GM23338 (cell line): ENCODE data around the gene RAB7B. TPM values are rescaled to one million over a fixed set of nuclear protein-coding genes. Genes with fewer than 3 reads are reported as not detected.
A peak's percentile ranks its signal among the peaks of the same experiment; 100 is the strongest.

Source experiments
- ATAC-seq: fragments of 200-7000 bp; cut with Tn5 transposase; 3 replicates; pipeline ENCODE4 v1.9.1; 2020
- DNase-seq: peaks from one replicate; pipeline ENCODE4 v3.0.0-alpha.2; 2015; ENCODE audit warnings: low spot score
- H2AFZ ChIP-seq: fragments of 200-600 bp; sonication (generic); 2 replicates; pipeline ENCODE4 v1.8.0; 2016; ENCODE audit warnings: antibody characterized with exemption, mild to moderate bottlenecking, moderate library complexity
- H3F3A ChIP-seq: fragments of 200-600 bp; sonication (generic); replicated peaks from 2 replicates; pipeline ENCODE4 v1.8.0; 2017; ENCODE audit warnings: antibody characterized with exemption, mixed run types, low read depth
- H3K27ac ChIP-seq: fragments of 200-600 bp; sonication (generic); 2 replicates; pipeline ENCODE4 v1.6.1; 2016; ENCODE audit warnings: low read depth
- H3K27me3 ChIP-seq: fragments of 200-600 bp; sonication (generic); 2 replicates; pipeline ENCODE4 v1.8.0; 2016; ENCODE audit warnings: mild to moderate bottlenecking, mixed run types, moderate library complexity; ENCODE audit not compliant: insufficient read depth
- H3K36me3 ChIP-seq: fragments of 200-600 bp; sonication (generic); 2 replicates; pipeline ENCODE4 v1.8.0; 2016; ENCODE audit warnings: mild to moderate bottlenecking; ENCODE audit not compliant: insufficient read depth
- H3K4me1 ChIP-seq: fragments of 200-600 bp; sonication (generic); 2 replicates; pipeline ENCODE4 v1.8.0; 2016; ENCODE audit warnings: mild to moderate bottlenecking, moderate library complexity; ENCODE audit not compliant: insufficient read depth
- H3K4me2 ChIP-seq: fragments of 200-600 bp; sonication (generic); 2 replicates; pipeline ENCODE4 v1.7.1; 2017; ENCODE audit warnings: mixed run types
- H3K4me3 ChIP-seq: fragments of 200-600 bp; sonication (generic); 2 replicates; pipeline ENCODE4 v1.6.1; 2016; ENCODE audit warnings: mixed run types
- H3K79me2 ChIP-seq: fragments of 200-600 bp; sonication (generic); replicated peaks from 2 replicates; pipeline ENCODE4 v1.8.0; 2017; ENCODE audit warnings: mild to moderate bottlenecking; ENCODE audit not compliant: insufficient read depth
- H3K9me2 ChIP-seq: fragments of 200-600 bp; sonication (generic); 2 replicates; pipeline ENCODE4 v1.8.0; 2017; ENCODE audit not compliant: insufficient read depth
- H4K20me1 ChIP-seq: fragments of 200-600 bp; sonication (generic); replicated peaks from 2 replicates; pipeline ENCODE4 v1.8.0; 2017; ENCODE audit warnings: mild to moderate bottlenecking; ENCODE audit not compliant: insufficient read depth
- H3K27ac Mint-ChIP-seq: 2 replicates; pipeline ENCODE4 v1.8.0; 2020; ENCODE audit warnings: inconsistent platforms, mild to moderate bottlenecking, moderate library complexity, mixed read lengths
- H3K27me3 Mint-ChIP-seq: 3 replicates; pipeline ENCODE4 v1.8.0; 2022; ENCODE audit warnings: low read depth, mild to moderate bottlenecking, moderate library complexity, mixed read lengths, inconsistent platforms; ENCODE audit not compliant: insufficient read depth, poor library complexity
- H3K36me3 Mint-ChIP-seq: 3 replicates; pipeline ENCODE4 v1.8.0; 2021; ENCODE audit warnings: low read depth, mild to moderate bottlenecking, inconsistent platforms, moderate library complexity, mixed read lengths
- H3K4me1 Mint-ChIP-seq: 3 replicates; pipeline ENCODE4 v1.8.0; 2020; ENCODE audit warnings: mild to moderate bottlenecking, inconsistent platforms, mixed read lengths
- H3K4me3 Mint-ChIP-seq: 3 replicates; pipeline ENCODE4 v1.8.0; 2021; ENCODE audit warnings: moderate library complexity, mild to moderate bottlenecking, inconsistent platforms, mixed read lengths
- H3K9me3 Mint-ChIP-seq: 3 replicates; pipeline ENCODE4 v1.8.0; 2020; ENCODE audit warnings: moderate library complexity, mild to moderate bottlenecking, inconsistent platforms, mixed read lengths
- CREB1 ChIP-seq: fragments of 250-450 bp; sonication (Bioruptor Pico); IDR thresholded peaks from 2 replicates; pipeline ENCODE4 v1.5.0; 2020; ENCODE audit warnings: low read depth, mild to moderate bottlenecking, moderate library complexity
- CTCF ChIP-seq, 2 experiments: fragments of 200-600 bp in 1 of 2; sonication (generic) in 1 of 2; conservative IDR thresholded peaks; 2 replicates each; pipeline versions ENCODE4 v1.5.1 to v1.6.1; 2016 to 2017; ENCODE audit warnings: antibody characterized with exemption in 2 of 2, low read depth in 2 of 2, mild to moderate bottlenecking in 2 of 2, moderate library complexity in 1 of 2
- EZH2 ChIP-seq: fragments of 200-600 bp; sonication (generic); IDR thresholded peaks from one replicate; pipeline ENCODE4 v1.8.0; 2017; ENCODE audit warnings: antibody characterized with exemption, mild to moderate bottlenecking, low read depth; ENCODE audit not compliant: unreplicated experiment
- EZH2phosphoT487 ChIP-seq: fragments of 200-600 bp; sonication (generic); IDR thresholded peaks from one replicate; pipeline ENCODE4 v1.8.1; 2018; ENCODE audit warnings: antibody characterized with exemption; ENCODE audit not compliant: unreplicated experiment
- JUNB ChIP-seq: IDR thresholded peaks from one replicate; pipeline ENCODE4 v1.6.1; 2016; ENCODE audit warnings: antibody characterized with exemption; ENCODE audit not compliant: unreplicated experiment
- NANOG ChIP-seq: IDR thresholded peaks from 2 replicates; pipeline ENCODE4 v1.6.1; 2016; ENCODE audit warnings: antibody characterized with exemption, borderline replicate concordance
- POLR2AphosphoS5 ChIP-seq: IDR thresholded peaks from 2 replicates; pipeline ENCODE4 v1.6.1; 2016; ENCODE audit warnings: antibody characterized with exemption, low read depth
- ZNF114 ChIP-seq: fragments of 250-450 bp; sonication (Bioruptor Pico); IDR thresholded peaks from 2 replicates; pipeline ENCODE4 v1.5.0; 2020; ENCODE audit warnings: mild to moderate bottlenecking, moderate library complexity
- ZNF462 ChIP-seq: fragments of 250-450 bp; sonication (Bioruptor Pico); IDR thresholded peaks from 2 replicates; pipeline ENCODE4 v1.5.0; 2020; ENCODE audit warnings: mild to moderate bottlenecking, moderate library complexity
- polyA plus RNA-seq: library from polyadenylated mRNA; unstranded; fragments of >200 nt; fragmentation: Nextera tagmentation; extraction: Ambion mirVana; gene quantifications from 2 replicates; pipeline ENCODE4 v1.2.1, GENCODE V29; 2016
- total RNA-seq: library from RNA; depleted of rRNA; stranded (reverse); fragments of >200 nt; shearing (Covaris generic); gene quantifications from 2 replicates; pipeline ENCODE4 v1.2.3, GENCODE V29; 2014

RAB7B gene
- total and polyA plus RNA-seq, 2 experiments from 2014 or later: not detected

- ATAC-seq (no peak), DNase-seq (no peak)
- Histone ChIP-seq H3K79me2 (no peaks in the 10 kb centered on the region), H3K27me3 (no peaks in the 10 kb centered on the region), H3K4me3 (no peak overlapping the region), H3K27ac (no peak overlapping the region), H3K9me2 (peaks cover 4% of the 10 kb centered on the region), H3K4me2 (no peak overlapping the region), H3K36me3 (no peaks in the 10 kb centered on the region), H4K20me1 (no peaks in the 10 kb centered on the region), H3F3A (no peaks in the 10 kb centered on the region), H2AFZ (no peak overlapping the region), H3K4me1 (0 out of 2 replicates have a peak, but pooled peaks cover 4% of the 10 kb centered on the region)
- no peaks in the 10 kb centered on the region; the same call in 2 of the 3 replicates for H3K9me3 Mint-ChIP-seq
- no peak overlapping the region for H3K4me3 Mint-ChIP-seq
- TF ChIP-seq JUNB (no peak), NANOG (no peak), ZNF462 (CRISPR knock-in tag) (no peak), POLR2AphosphoS5 (no peak)
- peaks cover 2% of the 10 kb centered on the region for H3K27me3 Mint-ChIP-seq
- H3K27ac Mint-ChIP-seq: 0 out of 2 replicates have a peak overlapping the region, but pooled peaks have one; percentile 38
- H3K36me3 Mint-ChIP-seq: no peaks in the 10 kb centered on the region
- H3K4me1 Mint-ChIP-seq: peaks cover 15% of the 10 kb centered on the region
Measured at GRCh38 chr1:205932776-205933175, 70.4 kb downstream of the RAB7B start.

- no peak overlapping the region for H3K4me3 ChIP-seq
- Mint-ChIP-seq H3K27ac (no peak overlapping the region), H3K36me3 (no peaks in the 10 kb centered on the region), H3K9me3 (no peaks in the 10 kb centered on the region; the same call in 2 of the 3 replicates), H3K4me1 (peaks cover 15% of the 10 kb centered on the region), H3K27me3 (peaks cover 2% of the 10 kb centered on the region), H3K4me3 (no peak overlapping the region)
- no peaks in the 10 kb centered on the region for H3F3A ChIP-seq
- H3K79me2 ChIP-seq: no peaks in the 10 kb centered on the region
- no peaks in the 10 kb centered on the region for H4K20me1 ChIP-seq
- DNase-seq (no peak), ATAC-seq (no peak)
- no peaks in the 10 kb centered on the region for H3K36me3 ChIP-seq
- peaks cover 4% of the 10 kb centered on the region for H3K9me2 ChIP-seq
- no peaks in the 10 kb centered on the region for H3K27me3 ChIP-seq
- no peak overlapping the region for H2AFZ ChIP-seq
- H3K4me2 ChIP-seq: no peak overlapping the region
- 0 out of 2 replicates have a peak, but pooled peaks cover 4% of the 10 kb centered on the region for H3K4me1 ChIP-seq
- no peak overlapping the region for H3K27ac ChIP-seq
- no peak for TF ChIP-seq ZNF114
- TF ChIP-seq EZH2: no peak
- no peak for TF ChIP-seq EZH2phosphoT487
- TF ChIP-seq JUNB: no peak
- no peak for TF ChIP-seq POLR2AphosphoS5
- TF ChIP-seq CREB1: no peak
- TF ChIP-seq NANOG: no peak
- TF ChIP-seq CTCF (conservative IDR thresholded peaks at IDR 0.05; ENCODE audit: low read depth in 2 of 2): no peak
Measured at GRCh38 chr1:205930799-205931281, 72.4 kb downstream of the RAB7B start.
